Endothelial cell (in vitro differentiated cells): ENCODE measurements around the gene ID1. TPM values are rescaled to one million over a fixed set of nuclear protein-coding genes. Genes with fewer than 3 reads are reported as not detected.

ENCODE experiments used
- DNase-seq: peaks from one replicate; pipeline ENCODE4 v3.0.0; 2021; ENCODE audit warnings: low spot score
- H3K27ac Mint-ChIP-seq: one replicate; pipeline ENCODE4 v1.8.0; 2021; ENCODE audit warnings: mixed read lengths, inconsistent platforms; ENCODE audit not compliant: unreplicated experiment
- H3K27me3 Mint-ChIP-seq: one replicate; pipeline ENCODE4 v1.8.0; 2021; ENCODE audit warnings: mild to moderate bottlenecking, moderate library complexity, mixed read lengths, inconsistent platforms; ENCODE audit not compliant: unreplicated experiment
- H3K36me3 Mint-ChIP-seq: one replicate; pipeline ENCODE4 v1.8.0; 2021; ENCODE audit warnings: mild to moderate bottlenecking, low read depth, mixed read lengths, inconsistent platforms; ENCODE audit not compliant: unreplicated experiment
- H3K4me1 Mint-ChIP-seq: one replicate; pipeline ENCODE4 v1.8.0; 2021; ENCODE audit warnings: mild to moderate bottlenecking, mixed read lengths, inconsistent platforms; ENCODE audit not compliant: unreplicated experiment
- H3K4me3 Mint-ChIP-seq: one replicate; pipeline ENCODE4 v1.8.0; 2021; ENCODE audit warnings: mild to moderate bottlenecking, mixed read lengths, inconsistent platforms; ENCODE audit not compliant: unreplicated experiment
- H3K9me3 Mint-ChIP-seq: one replicate; pipeline ENCODE4 v1.8.0; 2021; ENCODE audit warnings: mixed read lengths, inconsistent platforms; ENCODE audit not compliant: unreplicated experiment
- total RNA-seq: library from RNA; stranded (reverse); fragmentation: NEBNext Ultra II Directional; extraction: Animal tissue kit (Norgen Biotek cat#: 25700); gene quantifications from one replicate; pipeline ENCODE4 v1.2.1, GENCODE V29; 2021; ENCODE audit not compliant: unreplicated experiment
- TF ChIP-seq, protein P1 (sequence below): fragments of 200-600 bp; sonication (generic); IDR thresholded peaks from one replicate; pipeline ENCODE4 v1.5.0; 2021; ENCODE audit warnings: antibody characterized with exemption; ENCODE audit not compliant: unreplicated experiment

Gene ID1
- total RNA-seq, 1 donor from 2014 or later, result 85.2 TPM

DNA sequence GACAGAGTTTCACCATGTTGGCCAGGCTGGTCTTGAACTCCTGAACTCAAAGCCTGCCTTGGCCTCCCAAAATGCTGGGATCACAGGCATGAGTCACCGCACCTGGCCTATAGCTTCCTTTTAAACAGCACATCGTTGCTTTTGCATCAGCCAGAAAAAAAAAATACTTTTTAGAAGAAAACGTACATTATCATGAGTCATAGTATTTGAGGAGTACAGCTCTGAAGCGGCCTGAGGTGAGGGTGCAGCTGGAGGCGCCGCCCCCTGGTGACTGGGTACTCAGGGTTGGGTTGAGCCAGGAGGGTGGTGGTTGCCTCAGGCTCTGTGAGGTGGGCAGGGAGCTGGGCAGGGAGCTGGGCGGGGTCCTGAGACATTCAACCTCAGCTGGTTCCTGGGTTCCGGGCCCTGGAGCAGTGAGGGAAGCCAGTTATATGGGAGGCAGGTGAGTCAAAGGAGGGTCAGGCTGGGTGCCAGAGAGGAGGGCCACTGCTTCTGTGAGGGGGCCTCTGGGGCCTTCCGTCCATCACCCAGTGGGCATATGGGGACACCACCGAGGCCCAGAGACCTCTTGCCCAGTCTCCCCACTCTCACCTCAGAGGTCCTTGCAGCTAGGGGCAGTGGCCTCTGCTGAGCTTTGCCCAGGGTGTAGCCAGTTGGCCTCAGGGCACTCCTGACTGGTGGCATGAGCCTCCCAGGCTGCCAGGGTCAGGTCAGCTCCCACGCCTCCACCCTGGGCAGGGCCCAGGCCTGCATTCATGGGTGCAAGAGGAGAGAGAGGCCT lies 11.7 kb upstream of the ID1 start:
- Mint-ChIP-seq H3K9me3 (no peaks in the 10 kb centered on the region), H3K4me1 (peaks cover 22% of the 10 kb centered on the region), H3K27me3 (peaks cover 16% of the 10 kb centered on the region), H3K4me3 (no peak overlapping the region), H3K36me3 (no peaks in the 10 kb centered on the region), H3K27ac (peak overlapping the region; percentile 30)
- DNase-seq, result no peak
- TF ChIP-seq, protein P1, sequence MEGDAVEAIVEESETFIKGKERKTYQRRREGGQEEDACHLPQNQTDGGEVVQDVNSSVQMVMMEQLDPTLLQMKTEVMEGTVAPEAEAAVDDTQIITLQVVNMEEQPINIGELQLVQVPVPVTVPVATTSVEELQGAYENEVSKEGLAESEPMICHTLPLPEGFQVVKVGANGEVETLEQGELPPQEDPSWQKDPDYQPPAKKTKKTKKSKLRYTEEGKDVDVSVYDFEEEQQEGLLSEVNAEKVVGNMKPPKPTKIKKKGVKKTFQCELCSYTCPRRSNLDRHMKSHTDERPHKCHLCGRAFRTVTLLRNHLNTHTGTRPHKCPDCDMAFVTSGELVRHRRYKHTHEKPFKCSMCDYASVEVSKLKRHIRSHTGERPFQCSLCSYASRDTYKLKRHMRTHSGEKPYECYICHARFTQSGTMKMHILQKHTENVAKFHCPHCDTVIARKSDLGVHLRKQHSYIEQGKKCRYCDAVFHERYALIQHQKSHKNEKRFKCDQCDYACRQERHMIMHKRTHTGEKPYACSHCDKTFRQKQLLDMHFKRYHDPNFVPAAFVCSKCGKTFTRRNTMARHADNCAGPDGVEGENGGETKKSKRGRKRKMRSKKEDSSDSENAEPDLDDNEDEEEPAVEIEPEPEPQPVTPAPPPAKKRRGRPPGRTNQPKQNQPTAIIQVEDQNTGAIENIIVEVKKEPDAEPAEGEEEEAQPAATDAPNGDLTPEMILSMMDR, result no peak

- TF ChIP-seq, protein P1, result no peak
- H3K36me3 Mint-ChIP-seq, result no peaks in the 10 kb centered on the region
- H3K4me1 Mint-ChIP-seq, result peaks cover 20% of the 10 kb centered on the region
- peaks cover 14% of the 10 kb centered on the region for H3K27me3 Mint-ChIP-seq
- H3K9me3 Mint-ChIP-seq, result no peaks in the 10 kb centered on the region
- no peak for DNase-seq
- peak overlapping the region; percentile 3 for H3K4me3 Mint-ChIP-seq
- H3K27ac Mint-ChIP-seq, result peak overlapping the region; percentile 85
Measured at GRCh38 chr20:31594002-31594557, 11.0 kb upstream of the ID1 start.

DNA sequence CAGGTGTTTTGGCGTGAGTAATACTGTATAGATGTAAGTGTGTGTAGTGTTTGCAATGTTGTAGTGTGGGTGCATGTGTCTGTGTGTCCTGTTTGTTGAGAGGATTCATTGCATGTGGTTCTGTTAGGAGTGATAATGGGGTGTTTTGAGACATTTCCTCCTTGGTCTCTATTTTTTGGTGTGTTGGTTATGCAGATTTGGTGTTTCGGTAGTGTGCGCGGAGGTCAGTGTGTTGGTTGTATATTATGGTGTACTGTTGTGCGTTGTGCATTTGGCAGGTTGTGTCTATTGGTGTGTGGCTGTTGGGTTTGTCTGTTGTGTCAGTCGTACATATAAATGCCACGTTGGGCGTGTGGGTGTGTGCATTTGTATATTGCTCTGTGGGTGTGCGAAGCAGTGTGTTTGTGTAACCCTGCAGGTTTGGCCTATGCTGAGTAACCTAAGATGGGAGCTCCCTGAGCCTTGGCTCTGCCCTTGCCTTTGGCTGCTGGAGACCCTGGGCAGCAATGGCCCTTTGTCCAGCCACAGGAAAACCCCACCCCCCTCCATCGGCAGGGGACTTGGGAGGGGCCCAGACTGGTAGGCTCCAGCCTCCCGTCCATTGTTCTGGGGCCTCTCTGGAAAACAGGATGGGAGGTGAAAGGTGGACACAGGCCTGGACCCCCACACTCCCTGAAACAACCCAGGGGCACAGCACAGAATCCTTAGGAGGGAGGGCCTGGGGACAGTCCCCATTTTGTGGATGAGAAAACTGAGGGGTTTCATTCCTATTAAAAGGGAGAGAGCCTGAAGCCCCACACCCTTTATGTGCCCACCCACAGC lies 10.3 kb upstream of the ID1 start:
- H3K9me3 Mint-ChIP-seq, result no peaks in the 10 kb centered on the region
- peaks cover 14% of the 10 kb centered on the region for H3K27me3 Mint-ChIP-seq
- no peaks in the 10 kb centered on the region for H3K36me3 Mint-ChIP-seq
- peak; percentile 47 for DNase-seq
- H3K4me1 Mint-ChIP-seq, result peaks cover 20% of the 10 kb centered on the region
- TF ChIP-seq, protein P1, result no peak
- peak overlapping the region; percentile 3 for H3K4me3 Mint-ChIP-seq
- peak overlapping the region; percentile 85 for H3K27ac Mint-ChIP-seq

DNA sequence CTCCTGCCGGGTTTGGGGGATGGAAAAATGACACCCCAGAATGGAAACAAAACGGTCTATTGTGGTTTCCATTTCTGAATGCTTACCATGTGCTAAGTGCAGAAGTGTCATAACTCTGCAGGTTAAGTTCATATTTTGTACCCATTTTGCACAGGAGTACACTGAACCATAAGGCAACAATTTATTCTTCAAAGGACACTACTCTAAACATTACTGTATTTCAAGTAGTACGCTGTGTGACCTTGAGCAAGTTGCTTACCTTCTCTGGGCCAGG lies 9.8 kb upstream of the ID1 start:
- no peak for DNase-seq
- H3K4me1 Mint-ChIP-seq, result peaks cover 20% of the 10 kb centered on the region
- TF ChIP-seq, protein P1, result no peak

More for the DNA sequence above, 9.8 kb upstream of the ID1 start:
- H3K27ac Mint-ChIP-seq, result peak overlapping the region; percentile 87
- no peaks in the 10 kb centered on the region for H3K9me3 Mint-ChIP-seq
- H3K27me3 Mint-ChIP-seq, result peaks cover 14% of the 10 kb centered on the region
- H3K4me3 Mint-ChIP-seq, result no peak overlapping the region
- H3K36me3 Mint-ChIP-seq, result no peaks in the 10 kb centered on the region
